BLaER1 (cell line): ENCODE data around the gene ABCA8.
"Not testable (repeated sequence)": the region's sequence is repeated elsewhere in the genome, so short reads cannot be mapped to it uniquely, and the experiment has no call there.

Experiments used
- H3K27ac ChIP-seq: shearing (Covaris generic); formaldehyde crosslinking; 2 replicates; pipeline ENCODE4 v1.8.1; 2022
- H3K27me3 ChIP-seq: shearing (Covaris generic); formaldehyde crosslinking; 2 replicates; pipeline ENCODE4 v1.8.1; 2022
- H3K36me3 ChIP-seq: shearing (Covaris generic); formaldehyde crosslinking; 2 replicates; pipeline ENCODE4 v1.8.1; 2022
- H3K4me1 ChIP-seq: shearing (Covaris generic); formaldehyde crosslinking; 2 replicates; pipeline ENCODE4 v1.8.1; 2022
- H3K4me2 ChIP-seq: shearing (Covaris generic); formaldehyde crosslinking; 2 replicates; pipeline ENCODE4 v1.8.1; 2022
- H3K4me3 ChIP-seq: shearing (Covaris generic); formaldehyde crosslinking; 2 replicates; pipeline ENCODE4 v1.8.1; 2022
- H3K9ac ChIP-seq: shearing (Covaris generic); formaldehyde crosslinking; 2 replicates; pipeline ENCODE4 v1.8.1; 2022
- H3K9me3 ChIP-seq: shearing (Covaris generic); formaldehyde crosslinking; 2 replicates; pipeline ENCODE4 v1.8.1; 2022
- H4K20me1 ChIP-seq: shearing (Covaris generic); formaldehyde crosslinking; 2 replicates; pipeline ENCODE4 v1.8.1; 2022
- Cebpa-rat ChIP-seq: shearing (Covaris generic); IDR thresholded peaks from 2 replicates; pipeline ENCODE4 v1.8.1; 2022

ABCA8 gene, protein sequence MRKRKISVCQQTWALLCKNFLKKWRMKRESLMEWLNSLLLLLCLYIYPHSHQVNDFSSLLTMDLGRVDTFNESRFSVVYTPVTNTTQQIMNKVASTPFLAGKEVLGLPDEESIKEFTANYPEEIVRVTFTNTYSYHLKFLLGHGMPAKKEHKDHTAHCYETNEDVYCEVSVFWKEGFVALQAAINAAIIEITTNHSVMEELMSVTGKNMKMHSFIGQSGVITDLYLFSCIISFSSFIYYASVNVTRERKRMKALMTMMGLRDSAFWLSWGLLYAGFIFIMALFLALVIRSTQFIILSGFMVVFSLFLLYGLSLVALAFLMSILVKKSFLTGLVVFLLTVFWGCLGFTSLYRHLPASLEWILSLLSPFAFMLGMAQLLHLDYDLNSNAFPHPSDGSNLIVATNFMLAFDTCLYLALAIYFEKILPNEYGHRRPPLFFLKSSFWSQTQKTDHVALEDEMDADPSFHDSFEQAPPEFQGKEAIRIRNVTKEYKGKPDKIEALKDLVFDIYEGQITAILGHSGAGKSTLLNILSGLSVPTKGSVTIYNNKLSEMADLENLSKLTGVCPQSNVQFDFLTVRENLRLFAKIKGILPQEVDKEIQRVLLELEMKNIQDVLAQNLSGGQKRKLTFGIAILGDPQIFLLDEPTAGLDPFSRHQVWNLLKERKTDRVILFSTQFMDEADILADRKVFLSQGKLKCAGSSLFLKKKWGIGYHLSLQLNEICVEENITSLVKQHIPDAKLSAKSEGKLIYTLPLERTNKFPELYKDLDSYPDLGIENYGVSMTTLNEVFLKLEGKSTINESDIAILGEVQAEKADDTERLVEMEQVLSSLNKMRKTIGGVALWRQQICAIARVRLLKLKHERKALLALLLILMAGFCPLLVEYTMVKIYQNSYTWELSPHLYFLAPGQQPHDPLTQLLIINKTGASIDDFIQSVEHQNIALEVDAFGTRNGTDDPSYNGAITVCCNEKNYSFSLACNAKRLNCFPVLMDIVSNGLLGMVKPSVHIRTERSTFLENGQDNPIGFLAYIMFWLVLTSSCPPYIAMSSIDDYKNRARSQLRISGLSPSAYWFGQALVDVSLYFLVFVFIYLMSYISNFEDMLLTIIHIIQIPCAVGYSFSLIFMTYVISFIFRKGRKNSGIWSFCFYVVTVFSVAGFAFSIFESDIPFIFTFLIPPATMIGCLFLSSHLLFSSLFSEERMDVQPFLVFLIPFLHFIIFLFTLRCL (N-terminal part only)

GRCh38 chr17:68955181-68955841, at the start of gene ABCA8:
ABCA8 (minus strand) TSS chr17:68955392; CDS start chr17:68942034, 13,358 bp downstream.
- H3K4me3 ChIP-seq, result no peak within 1 kb of the TSS

DNA sequence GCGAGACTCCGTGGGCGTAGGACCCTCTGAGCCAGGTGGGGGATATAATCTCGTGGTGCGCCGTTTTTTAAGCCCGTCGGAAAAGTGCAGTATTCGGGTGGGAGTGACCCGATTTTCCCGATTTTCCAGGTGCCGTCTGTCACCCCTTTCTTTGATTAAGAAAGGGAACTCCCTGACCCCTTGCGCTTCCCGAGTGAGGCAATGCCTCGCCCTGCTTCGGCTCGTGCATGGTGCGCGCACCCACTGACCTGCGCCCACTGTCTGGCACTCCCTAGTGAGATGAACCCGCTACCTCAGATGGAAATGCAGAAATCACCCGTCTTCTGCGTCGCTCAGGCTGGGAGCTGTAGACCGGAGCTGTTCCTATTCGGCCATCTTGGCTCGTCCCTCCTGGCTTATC, 49.6 kb upstream of the ABCA8 start:
- H3K4me2 ChIP-seq, H4K20me1 ChIP-seq, H3K27me3 ChIP-seq, H3K27ac ChIP-seq, H3K9me3 ChIP-seq, H3K36me3 ChIP-seq, H3K9ac ChIP-seq, H3K4me3 ChIP-seq, H3K4me1 ChIP-seq: not testable (repeated sequence)

More at GRCh38 chr17:68955181-68955841, at the start of gene ABCA8:
- Histone ChIP-seq H3K4me1 (no peaks in the 10 kb centered on the region), H3K9me3 (peaks cover 8% of the 10 kb centered on the region; the same call in 1 of the 2 replicates), H3K9ac (no peak within 1 kb of the TSS), H3K36me3 (no peaks in the 10 kb centered on the region), H4K20me1 (no peaks in the 10 kb centered on the region), H3K4me2 (no peak within 1 kb of the TSS), H3K27ac (no peak within 1 kb of the TSS), H3K27me3 (no peaks in the 10 kb centered on the region)
- no peak for TF ChIP-seq Cebpa-rat

DNA sequence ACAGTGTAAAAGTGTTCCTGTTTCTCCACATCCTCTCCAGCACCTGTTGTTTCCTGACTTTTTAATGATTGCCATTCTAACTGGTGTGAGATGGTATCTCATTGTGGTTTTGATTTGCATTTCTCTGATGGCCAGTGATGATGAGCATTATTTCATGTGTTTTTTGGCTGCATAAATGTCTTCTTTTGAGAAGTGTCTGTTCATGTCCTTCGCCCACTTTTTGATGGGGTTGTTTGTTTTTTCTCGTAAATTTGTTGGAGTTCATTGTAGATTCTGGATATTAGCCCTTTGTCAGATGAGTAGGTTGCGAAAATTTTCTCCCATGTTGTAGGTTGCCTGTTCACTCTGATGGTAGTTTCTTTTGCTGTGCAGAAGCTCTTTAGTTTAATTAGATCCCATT, 44.6 kb upstream of the ABCA8 start:
- H3K9ac ChIP-seq, H3K9me3 ChIP-seq, H3K27me3 ChIP-seq, H4K20me1 ChIP-seq, H3K4me3 ChIP-seq, H3K27ac ChIP-seq, H3K4me1 ChIP-seq, H3K4me2 ChIP-seq, H3K36me3 ChIP-seq: not testable (repeated sequence)

DNA sequence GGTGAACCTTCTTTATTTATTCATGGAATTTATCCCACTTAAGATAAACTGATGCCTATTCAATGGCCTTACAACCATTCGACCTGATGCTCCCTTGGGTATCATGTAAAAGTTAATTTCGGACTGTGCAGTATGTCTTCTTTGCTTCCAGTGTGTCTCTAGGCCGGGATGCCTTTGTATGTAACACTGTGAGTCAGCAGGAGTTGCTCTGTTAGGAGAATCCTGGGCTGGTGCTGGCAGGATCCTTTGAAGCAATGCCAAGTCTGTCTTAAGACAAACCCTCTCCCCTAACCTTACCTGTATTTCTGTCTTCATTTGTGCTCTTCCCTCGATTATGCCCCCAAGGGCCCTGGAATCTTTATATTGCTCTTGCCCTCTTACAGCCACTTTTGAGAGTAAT, 37.9 kb upstream of the ABCA8 start:
- Histone ChIP-seq H3K27ac (no peak overlapping the region), H3K9ac (no peak overlapping the region), H4K20me1 (no peaks in the 10 kb centered on the region), H3K4me1 (no peaks in the 10 kb centered on the region), H3K4me3 (no peak overlapping the region), H3K36me3 (no peaks in the 10 kb centered on the region), H3K4me2 (no peak overlapping the region), H3K27me3 (no peaks in the 10 kb centered on the region), H3K9me3 (no peaks in the 10 kb centered on the region)
- no peak for TF ChIP-seq Cebpa-rat

DNA sequence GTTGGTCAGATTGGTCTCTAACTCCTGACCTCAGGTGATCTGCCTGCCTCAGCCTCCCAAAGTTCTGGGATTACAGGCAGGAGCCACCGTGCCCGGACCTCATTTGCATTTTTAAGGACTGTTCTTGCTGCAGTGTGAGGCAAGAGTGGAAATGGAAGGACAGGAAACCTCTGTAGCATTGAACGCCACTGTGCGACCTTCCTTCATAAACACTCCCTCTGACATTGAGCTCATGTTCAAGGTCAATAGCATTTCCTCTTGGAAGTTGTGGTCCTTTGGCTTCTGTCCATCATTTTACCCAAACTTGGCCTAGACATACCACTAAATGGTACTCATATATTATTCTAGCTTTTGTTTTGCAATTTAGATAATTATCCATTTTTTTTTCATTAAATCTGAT, 32.8 kb upstream of the ABCA8 start:
- Histone ChIP-seq H4K20me1 (no peaks in the 10 kb centered on the region), H3K4me3 (no peak overlapping the region), H3K4me1 (no peaks in the 10 kb centered on the region), H3K9me3 (no peaks in the 10 kb centered on the region), H3K4me2 (no peak overlapping the region), H3K27ac (no peak overlapping the region), H3K9ac (no peak overlapping the region), H3K36me3 (no peaks in the 10 kb centered on the region), H3K27me3 (no peaks in the 10 kb centered on the region)
- TF ChIP-seq Cebpa-rat, result no peak

DNA sequence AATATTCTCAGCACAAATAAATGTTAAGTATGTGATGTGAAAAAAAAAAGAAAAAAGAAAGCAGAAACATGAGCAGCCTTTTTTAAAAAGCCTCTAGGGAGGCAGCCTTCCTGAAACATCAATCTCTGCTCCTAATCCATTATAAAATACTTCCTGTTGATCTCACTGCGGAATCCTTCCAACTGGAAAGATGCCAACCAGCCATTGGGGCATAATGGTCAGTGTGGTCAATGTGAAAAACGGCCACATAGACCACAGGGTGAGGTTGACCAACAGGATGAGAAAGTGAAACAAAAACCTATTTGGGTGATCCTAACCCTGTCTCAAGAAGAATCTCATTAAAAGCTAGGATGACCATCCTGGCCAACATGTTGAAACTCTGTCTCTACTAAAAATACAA, 26.1 kb upstream of the ABCA8 start:
- Histone ChIP-seq H3K27me3 (no peaks in the 10 kb centered on the region), H3K9ac (no peak overlapping the region), H4K20me1 (no peaks in the 10 kb centered on the region), H3K36me3 (no peaks in the 10 kb centered on the region), H3K4me3 (no peak overlapping the region), H3K4me2 (peak overlapping the region; percentile 34; the same call in 1 of the 2 replicates), H3K9me3 (no peaks in the 10 kb centered on the region), H3K27ac (no peak overlapping the region), H3K4me1 (peaks cover 7% of the 10 kb centered on the region)
- TF ChIP-seq Cebpa-rat, result no peak

- H3K4me2 ChIP-seq, result no peak overlapping the region
- no peaks in the 10 kb centered on the region for H3K9me3 ChIP-seq
- H3K27ac ChIP-seq, result no peak overlapping the region
- no peaks in the 10 kb centered on the region for H3K36me3 ChIP-seq
- no peak overlapping the region for H3K4me3 ChIP-seq
- H3K4me1 ChIP-seq, result no peaks in the 10 kb centered on the region
- H3K9ac ChIP-seq, result no peak overlapping the region
- H3K27me3 ChIP-seq, result no peaks in the 10 kb centered on the region
- no peaks in the 10 kb centered on the region for H4K20me1 ChIP-seq
- no peak for TF ChIP-seq Cebpa-rat
Measured at GRCh38 chr17:68973098-68973846, 18.1 kb upstream of the ABCA8 start.

DNA sequence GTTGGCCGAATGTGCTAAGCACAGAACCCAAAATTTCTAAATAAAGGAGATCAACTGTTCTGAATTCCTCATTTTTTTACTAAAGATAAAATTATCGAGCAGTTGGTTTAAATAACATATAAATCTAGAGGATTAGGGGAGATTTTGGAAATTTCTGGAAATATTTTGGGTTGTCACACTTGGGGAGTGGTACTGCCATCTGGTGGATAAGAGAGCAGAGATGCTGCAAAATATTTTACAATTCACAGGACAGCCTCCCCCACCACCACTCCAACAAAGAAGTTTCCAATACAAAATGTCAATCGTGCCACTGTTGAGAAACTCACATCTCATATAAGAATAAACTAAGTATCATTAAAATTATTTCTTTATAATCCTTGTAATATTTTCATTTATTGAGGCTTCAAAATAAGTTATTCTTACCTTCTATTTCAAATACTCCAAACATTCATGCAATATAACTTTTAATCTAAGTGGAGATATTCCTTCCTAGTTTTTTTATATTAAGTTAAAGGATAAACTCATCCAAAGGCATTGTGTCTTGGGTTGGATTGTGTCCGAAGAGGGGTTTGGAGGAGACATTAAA, 17.0 kb upstream of the ABCA8 start:
- H3K4me1 ChIP-seq, result no peaks in the 10 kb centered on the region
- H3K9me3 ChIP-seq, result no peaks in the 10 kb centered on the region
- no peak overlapping the region for H3K9ac ChIP-seq
- no peak overlapping the region for H3K4me2 ChIP-seq
- no peak overlapping the region for H3K4me3 ChIP-seq
- no peaks in the 10 kb centered on the region for H3K36me3 ChIP-seq
- H3K27ac ChIP-seq, result no peak overlapping the region
- H3K27me3 ChIP-seq, result no peaks in the 10 kb centered on the region
- no peak for TF ChIP-seq Cebpa-rat
- H4K20me1 ChIP-seq, result no peaks in the 10 kb centered on the region

- no peaks in the 10 kb centered on the region for H3K9me3 ChIP-seq
- no peaks in the 10 kb centered on the region for H4K20me1 ChIP-seq
- H3K9ac ChIP-seq, result no peak overlapping the region
- no peak overlapping the region for H3K4me2 ChIP-seq
- H3K36me3 ChIP-seq, result no peaks in the 10 kb centered on the region
- H3K4me1 ChIP-seq, result no peaks in the 10 kb centered on the region
- TF ChIP-seq Cebpa-rat, result no peak
- no peaks in the 10 kb centered on the region for H3K27me3 ChIP-seq
- H3K27ac ChIP-seq, result no peak overlapping the region
- no peak overlapping the region for H3K4me3 ChIP-seq
Measured at GRCh38 chr17:68969101-68969500, 13.9 kb upstream of the ABCA8 start.
